Keratinocyte (primary cell): Measurements from ENCODE around the gene CYP2E1.

Experiments used
- CTCF ChIP-seq, 3 experiments: IDR thresholded peaks in 1 of 3; conservative IDR thresholded peaks in 1 of 3; optimal IDR thresholded peaks in 1 of 3; 2 replicates in 2 of 3; 3 replicates in 1 of 3; pipeline versions ENCODE3 to v1.5.1; 2011; ENCODE audit warnings: low read length in 3 of 3, mild to moderate bottlenecking in 3 of 3, moderate library complexity in 2 of 3, control low read depth in 1 of 3, inconsistent platforms in 1 of 3; ENCODE audit not compliant: insufficient read depth in 2 of 3; ENCODE audit errors: extremely low read depth in 1 of 3
- EZH2 ChIP-seq: IDR thresholded peaks from one replicate; pipeline ENCODE4 v1.6.1; 2012; ENCODE audit warnings: inconsistent platforms, mild to moderate bottlenecking, low read length, moderate library complexity

GRCh38 chr10:133511408-133511807, 15.8 kb upstream of the CYP2E1 start:
- TF ChIP-seq CTCF (optimal IDR thresholded peaks at IDR 0.05 in 1 of 3, IDR thresholded peaks at IDR 0.05 in 1 of 3, conservative IDR thresholded peaks at IDR 0.05 in 1 of 3; ENCODE audit: extremely low read depth in 1 of 3, insufficient read depth in 2 of 3, low read length in 3 of 3), result no peak
- no peak for TF ChIP-seq EZH2
